Brain pericyte (primary cell): Measurements from ENCODE around the gene GUCA2B.

Source experiments
- DNase-seq: peaks from one replicate; pipeline ENCODE4 v3.0.0-alpha.2; 2012; ENCODE audit warnings: low read depth, low spot score

Gene GUCA2B

DNA sequence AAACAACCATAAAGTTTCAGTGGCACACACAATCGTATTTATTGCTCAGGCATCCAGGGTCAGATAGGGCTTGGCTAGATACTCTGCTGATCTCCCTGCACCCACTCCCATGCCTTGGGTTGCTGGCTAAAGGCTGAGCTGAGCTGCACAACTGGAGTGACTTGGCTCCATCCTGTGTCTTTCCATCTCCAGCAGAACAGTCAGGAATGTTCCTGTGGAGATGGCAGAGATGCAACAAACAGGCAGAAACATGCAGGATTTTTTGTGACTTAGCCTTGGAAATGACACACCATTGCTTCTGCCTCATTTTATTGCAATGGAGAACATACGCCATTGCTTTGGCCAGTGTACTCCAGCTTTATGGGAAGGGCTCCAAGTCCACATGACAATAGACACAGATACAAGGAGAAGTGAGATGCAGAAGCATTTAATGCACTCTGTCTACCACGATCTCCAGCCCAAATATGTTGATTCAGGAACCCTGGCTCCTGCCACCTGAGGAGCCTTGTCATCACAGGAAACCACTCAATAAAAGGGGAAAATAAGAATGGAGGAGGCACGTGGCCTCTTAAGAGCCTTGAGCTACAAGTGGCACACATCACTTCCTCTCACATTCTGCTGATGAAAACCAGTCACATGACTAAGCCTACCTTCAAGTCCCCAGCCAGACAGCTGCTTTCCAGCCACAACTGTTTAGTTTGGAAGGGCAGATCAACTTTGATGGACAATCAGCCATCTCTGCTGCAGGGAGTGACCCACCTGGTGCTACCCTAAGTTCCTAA lies 10.1 kb upstream of the GUCA2B start:
- DNase-seq: no peak

DNA sequence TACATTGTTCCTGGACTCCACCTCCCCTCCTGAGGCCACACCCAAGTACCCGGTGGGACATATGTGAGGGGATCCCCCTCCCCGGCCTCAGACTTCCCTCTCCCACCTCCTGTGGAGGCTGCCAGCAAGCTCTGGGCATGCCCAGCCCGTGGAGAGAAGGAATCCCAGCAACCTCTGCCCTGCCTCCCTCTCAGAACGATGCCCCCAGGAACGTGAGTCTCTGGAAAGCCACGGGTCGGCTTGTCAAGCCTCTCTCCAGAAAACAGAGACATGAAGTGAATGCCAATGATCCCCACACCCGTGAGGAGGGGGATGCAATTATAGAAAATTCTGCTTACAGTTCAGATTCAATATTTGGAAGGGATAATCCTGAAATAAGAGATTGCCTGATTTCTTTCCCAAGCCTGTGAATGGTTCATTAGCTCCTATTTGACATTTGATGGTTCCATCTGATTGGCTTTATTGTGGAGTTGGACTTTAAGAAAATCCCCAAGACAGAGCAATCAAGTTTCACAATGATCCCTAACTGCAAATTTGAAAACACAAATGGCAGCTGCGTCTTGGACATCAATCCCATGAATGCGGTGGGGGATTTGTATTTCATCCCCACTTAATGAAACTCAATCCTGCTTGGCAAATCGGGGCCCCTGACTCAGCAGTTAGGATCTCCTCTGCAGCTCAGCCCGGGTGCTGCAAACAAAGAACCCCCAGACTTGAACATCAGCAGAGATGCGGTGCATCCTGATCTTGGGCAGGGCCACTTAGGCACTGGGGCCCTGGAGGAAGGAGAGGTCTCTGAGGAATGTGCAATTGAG lies 9.1 kb upstream of the GUCA2B start:
- DNase-seq: no peak

DNA sequence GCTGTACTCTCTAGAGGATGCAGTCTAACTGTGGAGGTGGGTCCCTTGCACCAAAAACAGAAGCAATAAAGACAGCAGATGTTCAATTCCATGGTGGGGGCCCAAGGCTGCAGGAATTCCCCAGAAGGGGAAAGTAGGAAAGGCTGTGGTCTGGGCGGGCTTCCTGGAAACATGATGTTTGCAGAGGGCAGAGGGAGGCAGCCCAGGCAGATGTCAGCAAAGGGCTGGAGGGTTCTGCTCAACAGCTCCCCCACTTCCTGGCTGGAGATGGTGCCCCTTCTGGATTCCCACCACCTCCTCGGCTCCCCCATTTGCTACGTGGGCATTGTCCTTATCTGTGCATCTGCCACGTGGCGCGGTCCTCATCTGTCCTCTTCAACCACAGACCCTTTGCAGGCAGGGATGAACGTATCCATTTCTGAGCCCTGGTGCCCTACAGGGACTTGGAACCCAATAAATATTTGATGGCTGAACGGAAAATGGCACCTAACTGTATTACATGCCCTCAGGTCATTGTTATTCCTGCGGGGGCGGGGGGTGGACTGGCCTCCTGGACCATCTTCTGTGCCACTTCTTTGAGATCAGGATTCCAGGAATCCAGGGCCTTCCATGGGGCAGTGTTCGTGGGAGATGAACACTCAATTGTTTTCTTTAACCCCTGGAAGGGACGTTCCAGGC lies 8.4 kb upstream of the GUCA2B start:
- DNase-seq: no peak

DNA sequence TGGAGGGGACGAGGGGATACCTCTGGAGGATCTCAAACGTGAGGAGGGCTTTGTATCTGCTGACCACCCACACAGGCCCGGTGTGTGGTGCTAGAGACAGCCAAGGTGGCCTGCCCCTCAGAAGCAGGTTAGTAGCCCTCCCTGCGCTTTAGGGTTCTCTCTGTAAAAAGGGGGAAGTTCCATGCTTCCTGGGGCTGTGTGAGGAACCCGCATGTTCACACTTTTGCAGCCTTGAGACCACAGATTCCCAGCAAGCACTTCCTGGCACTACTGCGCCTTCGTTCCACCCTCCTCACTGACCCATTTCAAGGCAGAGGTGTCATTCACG lies 7.9 kb upstream of the GUCA2B start:
- no peak for DNase-seq

DNA sequence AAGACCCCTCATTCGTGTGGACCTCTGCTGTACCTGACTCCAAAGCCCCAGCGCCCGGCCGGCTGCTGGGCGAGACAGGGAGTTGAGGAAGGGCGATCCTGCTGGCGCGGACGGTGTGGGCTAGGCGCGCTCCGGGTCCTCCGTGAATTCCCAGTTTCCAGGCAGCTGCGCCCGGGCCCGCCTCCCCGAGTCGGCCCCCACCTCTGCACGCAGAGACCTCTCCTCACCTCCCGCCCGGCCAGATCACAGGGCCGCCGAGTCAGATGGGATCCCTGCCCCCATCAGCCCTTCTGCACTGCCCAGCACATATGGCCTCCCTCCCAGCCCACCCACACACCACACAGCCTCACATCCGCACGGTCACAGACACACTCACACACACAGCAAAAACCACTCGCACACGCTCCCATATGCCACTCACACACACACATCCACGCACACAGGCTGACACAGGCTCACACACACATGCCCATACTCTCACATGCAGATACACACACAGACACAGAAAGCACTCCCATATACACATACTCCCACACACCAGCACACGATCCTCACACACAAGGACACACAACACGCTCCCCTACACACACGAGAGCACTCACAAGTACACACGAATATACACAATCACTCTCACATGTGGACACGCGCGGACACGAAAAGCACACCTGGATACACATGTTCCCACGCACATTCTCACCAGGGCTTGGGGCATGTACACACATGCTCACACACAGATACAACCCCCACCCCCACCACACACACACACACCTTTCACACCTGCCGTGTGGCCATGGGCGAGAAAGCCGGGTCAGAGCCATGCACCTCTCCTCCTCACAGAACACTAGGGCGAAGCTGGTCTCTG lies 7.2 kb upstream of the GUCA2B start:
- DNase-seq: no peak

DNA sequence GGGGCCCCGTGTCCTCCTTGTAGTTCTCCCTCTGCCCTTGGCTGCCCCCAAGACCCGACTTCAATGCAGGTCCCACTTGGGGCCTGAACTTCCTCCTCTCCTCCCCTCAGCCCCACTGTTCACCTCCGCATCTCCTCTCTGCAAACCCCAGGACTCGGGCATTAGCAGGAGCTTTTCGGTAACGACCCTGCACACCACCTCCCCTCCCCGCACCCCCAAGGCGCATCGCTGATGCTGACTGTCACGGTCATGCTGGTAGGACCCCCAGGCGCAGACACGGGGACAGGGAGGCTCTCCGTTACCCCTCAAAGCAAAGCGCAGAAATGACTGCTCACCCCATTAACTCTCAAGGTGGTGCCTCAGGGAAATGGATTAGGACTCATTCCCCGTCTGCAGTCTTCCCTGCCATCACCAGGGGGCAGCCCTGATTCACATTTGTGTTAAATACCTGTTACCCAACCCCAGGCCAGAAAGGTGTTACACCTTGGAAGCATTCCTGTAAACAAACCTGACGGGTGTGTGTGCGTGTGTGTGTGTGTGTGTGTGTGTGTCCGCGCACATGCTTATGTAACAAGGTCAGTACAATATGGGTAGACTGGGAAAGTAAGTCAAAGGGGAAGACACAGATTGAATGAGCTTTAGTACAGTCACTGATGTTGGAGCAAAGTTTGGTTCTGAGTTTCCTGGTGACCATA lies 6.4 kb upstream of the GUCA2B start:
- DNase-seq: no peak

DNA sequence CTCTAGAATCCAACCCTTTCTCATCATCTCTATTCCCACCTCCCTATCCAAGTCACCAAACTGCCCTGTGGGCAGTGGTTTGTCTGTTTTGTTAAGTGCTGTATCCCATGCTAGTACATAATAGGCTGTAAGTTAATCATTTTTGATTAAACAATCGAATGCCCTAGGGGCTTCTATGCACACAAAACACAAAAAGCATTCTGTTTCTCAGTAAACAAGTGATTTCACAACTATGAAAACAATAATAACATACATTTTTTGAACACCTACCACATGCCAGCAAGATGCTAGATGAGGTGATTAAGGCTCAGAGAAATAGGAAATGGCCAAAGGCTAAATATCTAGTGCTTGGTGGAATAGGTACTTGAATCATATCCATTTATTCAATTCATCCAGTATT lies 5.0 kb upstream of the GUCA2B start:
- no peak for DNase-seq

DNA sequence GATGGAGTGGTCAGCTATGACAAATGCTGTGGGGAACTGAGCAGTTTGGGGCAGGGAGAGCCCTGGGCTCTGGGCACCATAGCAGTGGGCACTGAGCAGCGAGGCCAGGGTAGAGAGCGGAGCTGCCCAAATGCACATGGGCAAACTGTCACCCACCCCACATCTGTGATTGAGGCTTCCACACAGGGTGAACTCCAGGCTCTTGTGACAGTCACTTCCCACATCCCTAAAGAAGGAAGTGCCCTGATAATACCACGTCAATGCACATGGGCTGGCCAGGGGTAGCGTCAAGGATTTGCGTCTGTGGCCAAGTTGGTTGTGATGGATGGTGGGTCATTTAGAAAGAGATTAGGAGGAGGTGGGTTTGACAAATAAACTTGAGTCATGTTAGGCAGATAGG lies 2.6 kb upstream of the GUCA2B start:
- no peak for DNase-seq

DNA sequence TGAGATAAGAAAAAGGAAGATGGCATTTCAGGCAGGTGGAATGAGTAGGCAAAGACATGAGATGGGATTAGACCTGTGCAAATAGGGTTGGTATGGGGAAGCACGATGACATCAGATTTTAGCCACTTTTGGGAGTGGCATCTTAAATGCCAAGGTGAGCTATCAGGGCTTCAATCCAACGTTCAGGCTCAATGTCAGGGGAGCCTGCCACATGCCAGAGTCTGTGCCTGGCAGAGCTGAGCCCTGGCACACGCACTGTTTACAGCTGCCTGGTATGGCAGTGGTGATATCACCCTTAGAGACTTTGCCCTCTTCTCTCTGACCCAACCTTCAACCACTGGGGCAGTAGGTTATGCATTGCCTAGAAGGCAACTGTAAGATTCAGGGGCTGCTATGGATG lies 1.1 kb upstream of the GUCA2B start:
- no peak for DNase-seq

DNA sequence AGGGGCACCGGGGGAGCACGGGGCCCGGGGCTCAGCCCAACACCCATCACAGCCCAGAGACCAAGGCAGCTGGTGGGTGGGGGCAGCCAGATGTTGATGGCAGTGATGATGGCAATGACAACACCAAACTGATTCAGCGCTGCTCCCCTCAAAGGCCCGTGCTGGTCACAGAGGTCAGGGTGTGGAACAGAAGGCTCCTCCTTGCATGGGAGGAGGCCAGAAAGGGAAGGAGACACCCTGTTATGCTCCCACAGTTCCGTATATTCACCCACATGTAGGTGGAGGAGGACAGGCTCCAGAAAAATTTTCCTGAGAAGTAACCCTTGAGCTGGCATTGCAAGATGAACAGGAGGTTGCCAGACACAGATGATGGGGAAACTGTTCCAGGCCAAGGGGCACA lies 414 bp downstream of the GUCA2B start:
- no peak for DNase-seq

DNA sequence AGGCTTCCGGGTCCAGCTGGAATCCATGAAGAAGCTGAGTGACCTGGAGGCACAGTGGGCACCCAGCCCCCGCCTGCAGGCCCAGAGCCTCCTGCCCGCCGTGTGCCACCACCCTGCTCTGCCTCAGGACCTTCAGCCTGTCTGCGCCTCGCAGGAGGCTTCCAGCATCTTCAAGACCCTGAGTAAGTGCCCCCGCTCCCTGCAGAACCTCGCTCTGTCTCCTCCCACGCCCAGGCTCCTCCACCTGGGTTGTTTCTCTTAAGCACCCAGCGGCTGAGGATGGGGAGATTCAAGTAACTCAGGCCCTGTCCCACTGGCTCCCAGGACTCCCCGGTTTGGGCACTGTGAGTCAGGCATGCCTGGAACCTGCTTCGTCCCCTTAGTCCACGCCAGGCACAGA lies 1.5 kb downstream of the GUCA2B start:
- no peak for DNase-seq

DNA sequence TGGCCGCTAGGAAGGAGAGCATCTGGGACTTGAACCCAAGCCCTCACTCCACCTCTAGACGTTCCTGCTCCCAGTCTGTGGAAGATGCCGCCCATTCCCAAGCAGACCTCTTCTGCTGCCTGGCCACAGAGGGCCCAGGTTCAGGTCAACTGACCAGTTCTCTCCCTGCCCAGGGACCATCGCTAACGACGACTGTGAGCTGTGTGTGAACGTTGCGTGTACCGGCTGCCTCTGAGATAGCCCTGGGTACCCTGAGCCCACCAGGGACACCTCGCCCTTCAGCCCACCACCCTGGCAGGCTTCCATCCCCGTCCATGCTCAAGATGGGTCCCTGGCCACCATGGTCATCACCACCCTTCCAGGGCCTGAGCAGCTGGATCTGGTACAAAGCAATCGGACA lies 2.2 kb downstream of the GUCA2B start:
- DNase-seq: no peak

DNA sequence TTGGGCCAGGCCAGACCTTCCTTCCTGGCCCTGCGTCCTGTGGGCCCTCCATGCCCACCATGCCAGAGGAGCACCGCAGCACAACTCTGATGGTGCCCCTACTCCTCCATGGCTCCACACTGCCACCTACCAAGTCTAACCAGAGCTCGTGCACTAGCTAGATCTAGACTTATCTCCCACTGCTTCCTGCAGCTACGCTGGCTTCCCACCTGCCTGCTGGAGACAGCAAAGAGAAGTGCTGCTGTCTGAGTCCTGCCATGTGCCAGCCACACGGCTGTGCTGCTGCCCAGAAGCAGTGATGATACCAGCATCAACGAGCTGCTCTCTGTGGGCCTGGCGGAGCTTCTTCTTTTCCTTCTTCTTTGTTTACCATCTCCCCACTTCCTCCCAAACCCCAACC lies 4.5 kb downstream of the GUCA2B start:
- no peak for DNase-seq

DNA sequence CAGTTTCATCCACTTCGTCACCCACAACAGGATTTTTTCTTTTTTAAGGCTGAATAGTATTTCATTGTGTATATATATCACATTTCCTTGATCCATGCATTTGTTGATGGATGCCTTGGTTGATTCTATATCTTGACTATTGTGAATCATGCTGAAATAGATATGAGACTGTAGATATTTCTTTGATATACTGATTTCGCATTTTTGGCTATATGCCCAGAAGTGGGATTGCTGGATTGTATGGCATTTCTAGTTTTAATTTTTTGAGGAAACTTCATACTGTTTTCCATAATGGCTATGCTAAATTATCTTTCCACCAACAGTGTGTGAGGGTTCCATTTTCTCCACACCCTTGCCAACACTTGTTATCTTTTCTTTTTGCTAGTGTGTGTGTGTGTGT lies 5.0 kb downstream of the GUCA2B start:
- no peak for DNase-seq

DNA sequence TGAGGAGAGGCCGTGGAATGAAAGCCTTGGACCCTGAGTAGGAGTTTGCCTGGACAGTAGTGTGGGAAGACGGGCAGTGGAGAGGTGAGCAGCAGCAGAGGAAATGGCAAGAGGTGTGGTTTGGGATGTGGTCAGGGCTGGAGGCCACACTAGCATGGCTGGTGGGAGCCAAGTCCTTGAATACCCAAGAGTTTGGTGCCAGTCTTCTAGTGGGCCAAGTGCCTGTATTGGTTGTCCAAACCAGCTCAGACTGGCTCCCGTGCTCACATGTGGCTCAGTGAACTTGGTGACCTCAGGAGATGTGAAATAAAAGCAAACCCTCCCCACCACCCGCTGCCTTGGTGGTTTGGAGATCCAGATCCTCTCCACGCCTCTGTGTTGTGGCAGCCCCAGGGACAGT lies 9.0 kb downstream of the GUCA2B start:
- DNase-seq: no peak

DNA sequence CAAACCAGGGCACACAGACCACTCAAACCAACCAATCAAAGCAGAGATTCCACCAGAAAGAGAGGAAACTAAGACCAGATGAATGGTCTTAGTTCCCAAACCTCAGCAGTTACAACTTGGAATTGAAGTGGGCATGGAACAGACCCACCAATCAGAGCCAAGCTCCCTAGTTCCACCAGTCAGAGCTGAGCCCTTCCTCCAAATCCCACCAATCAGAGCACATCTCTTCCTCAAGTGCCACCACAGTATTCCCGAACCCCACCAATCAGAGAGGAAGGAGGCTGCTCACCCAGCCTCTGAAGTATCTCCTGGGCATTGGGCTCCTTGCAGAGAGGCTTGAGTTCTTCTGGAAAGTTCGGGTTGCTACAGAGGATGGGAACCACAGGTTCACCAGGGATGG lies 9.9 kb downstream of the GUCA2B start:
- DNase-seq: no peak

DNA sequence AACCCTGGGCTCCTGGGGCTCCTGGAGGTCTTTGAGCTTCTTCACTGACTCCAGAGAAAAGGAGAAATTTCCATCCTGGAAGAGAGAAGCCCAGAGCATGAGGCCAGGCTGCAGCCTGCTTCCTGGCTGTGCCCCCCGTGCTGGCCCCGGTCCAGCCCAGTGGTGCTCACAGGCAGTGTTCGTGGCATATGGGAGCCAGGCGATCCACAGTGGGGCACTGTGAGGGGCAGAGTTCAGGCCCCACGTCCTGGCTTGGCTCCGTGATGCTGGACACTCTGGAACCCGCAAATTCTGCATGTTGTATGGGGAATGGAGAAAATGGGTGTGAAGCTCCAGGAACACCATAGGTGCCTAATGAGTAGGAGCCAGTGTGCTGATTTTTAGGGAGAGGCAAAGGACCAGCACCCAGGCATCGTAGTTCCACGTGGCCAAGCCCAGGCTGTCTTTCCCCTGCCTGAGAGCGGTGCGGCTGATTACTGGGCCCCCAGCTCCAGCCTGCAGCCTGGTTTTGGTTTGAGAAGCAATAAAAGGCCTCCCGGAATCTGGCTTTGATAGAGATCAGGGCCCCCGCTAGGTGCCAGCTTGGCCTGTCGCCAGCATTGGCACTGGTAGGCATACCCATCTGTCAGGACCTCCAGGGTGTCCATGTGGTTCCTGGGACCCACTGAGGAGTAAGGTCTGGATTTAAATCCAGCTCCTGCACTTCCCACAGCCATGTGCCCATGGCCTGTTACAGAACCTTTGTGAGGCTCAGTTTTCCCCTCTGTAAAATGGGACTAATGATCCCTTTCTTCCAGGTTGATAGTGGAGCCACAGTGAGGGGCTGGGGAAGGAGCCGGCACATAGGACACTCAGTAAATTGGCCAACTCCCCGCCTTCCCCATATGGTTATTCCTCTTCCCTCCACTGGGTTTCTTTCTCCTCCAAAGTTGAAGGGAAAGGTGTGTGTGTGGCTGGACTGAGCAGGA lies 10.6 kb downstream of the GUCA2B start:
- DNase-seq: no peak

DNA sequence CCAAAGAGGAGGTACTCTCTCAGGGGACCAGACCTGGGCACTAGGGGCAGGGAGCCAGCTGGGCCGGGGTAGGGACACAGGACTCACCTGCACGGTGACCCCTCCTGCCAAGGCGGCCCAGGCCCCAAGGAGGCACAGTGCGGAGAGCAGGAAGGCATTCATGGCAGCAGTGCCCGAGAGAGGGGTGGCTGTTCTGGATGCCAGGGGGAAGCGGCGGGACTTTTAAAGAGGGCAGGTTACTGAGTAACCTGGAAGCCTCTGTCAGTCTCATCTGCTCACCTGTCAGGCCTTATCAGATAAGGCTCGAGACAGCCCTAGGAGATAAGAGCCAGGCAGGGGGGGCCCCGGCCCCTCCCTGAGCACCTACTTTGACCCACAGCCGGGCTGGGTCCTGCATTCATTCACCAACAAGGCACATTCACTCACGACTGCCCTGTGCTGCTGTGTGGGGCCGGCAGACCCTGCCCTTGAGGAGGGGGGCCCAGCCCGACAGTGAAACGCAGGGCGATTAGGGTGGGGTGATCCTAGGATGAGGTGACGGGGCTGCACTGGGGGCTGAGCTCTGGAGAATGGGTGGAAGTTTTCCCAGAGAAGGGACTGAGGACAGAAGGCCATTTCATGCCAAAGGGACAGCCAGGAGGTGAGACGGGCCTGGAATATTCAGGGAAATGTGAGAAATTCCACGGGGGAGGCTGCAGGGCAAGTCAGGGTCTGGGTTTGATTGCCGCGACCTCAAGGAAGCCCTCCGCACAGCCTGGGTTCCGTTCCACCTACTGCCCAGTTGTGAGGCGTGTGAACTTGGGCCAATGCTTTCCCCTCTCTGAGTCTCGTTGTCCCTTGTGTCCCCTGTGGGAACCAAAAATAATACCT lies 11.6 kb downstream of the GUCA2B start, which contains the start of gene GUCA2A:
GUCA2A (minus strand) TSS at position 195 of the 870 bp plus-strand sequence; CDS start at position 162, 33 bp downstream.
- DNase-seq: no peak
